Smooth muscle cell (in vitro differentiated cells): ENCODE data around the gene COPB2. TPM values are rescaled to one million over a fixed set of nuclear protein-coding genes. Genes with fewer than 3 reads are reported as not detected.
"Not testable (repeated sequence)": the region's sequence is repeated elsewhere in the genome, so short reads cannot be mapped to it uniquely, and the experiment has no call there.

ENCODE experiments used
- DNase-seq: peaks from one replicate; lab custom pipeline; 2025; ENCODE audit not compliant: unreplicated experiment; lab: John Stamatoyannopoulos, UW
- H2AFZ ChIP-seq: fragments of 200-600 bp; sonication (generic); 2 replicates; pipeline ENCODE4 v1.6.0; 2016; ENCODE audit warnings: antibody characterized with exemption, low read depth, mild to moderate bottlenecking
- H3F3A ChIP-seq: fragments of 200-600 bp; sonication (generic); 2 replicates; pipeline ENCODE4 v1.6.0; 2017; ENCODE audit warnings: antibody characterized with exemption, low read depth
- H3K27ac ChIP-seq: fragments of 200-600 bp; sonication (generic); 2 replicates; pipeline ENCODE4 v1.5.1; 2016; ENCODE audit warnings: low read depth, mild to moderate bottlenecking
- H3K27me3 ChIP-seq: fragments of 200-600 bp; sonication (generic); 2 replicates; pipeline ENCODE4 v1.6.1; 2016; ENCODE audit warnings: low read depth, mild to moderate bottlenecking
- H3K36me3 ChIP-seq: fragments of 200-600 bp; sonication (generic); 2 replicates; pipeline ENCODE4 v1.5.1; 2016; ENCODE audit warnings: low read depth
- H3K4me1 ChIP-seq: fragments of 200-600 bp; sonication (generic); 2 replicates; pipeline ENCODE4 v1.5.1; 2016; ENCODE audit warnings: low read depth
- H3K4me2 ChIP-seq: fragments of 200-600 bp; sonication (generic); 2 replicates; pipeline ENCODE4 v1.6.0; 2016; ENCODE audit warnings: mild to moderate bottlenecking
- H3K4me3 ChIP-seq: fragments of 200-600 bp; sonication (generic); 2 replicates; pipeline ENCODE4 v1.5.1; 2016; ENCODE audit warnings: mild to moderate bottlenecking
- H3K79me2 ChIP-seq: fragments of 200-600 bp; sonication (generic); 2 replicates; pipeline ENCODE4 v1.6.0; 2016; ENCODE audit warnings: low read depth, mild to moderate bottlenecking
- H3K9ac ChIP-seq: fragments of 200-600 bp; sonication (generic); 2 replicates; pipeline ENCODE4 v1.6.0; 2016; ENCODE audit warnings: low read depth
- H3K9me3 ChIP-seq: fragments of 200-600 bp; sonication (generic); replicated peaks from 2 replicates; pipeline ENCODE4 v1.5.1; 2016; ENCODE audit warnings: low read depth
- H4K20me1 ChIP-seq: fragments of 200-600 bp; sonication (generic); 2 replicates; pipeline ENCODE4 v1.6.0; 2016; ENCODE audit warnings: low read depth
- WGBS: methylation state at CpG from one replicate; pipeline ENCODE4 v1.1.7; 2016; ENCODE audit warnings: low lambda C conversion rate; 5-methylcytosine and 5-hydroxymethylcytosine counted together
- polyA plus RNA-seq: library from polyadenylated mRNA; unstranded; fragments of >200 nt; fragmentation: Nextera tagmentation; extraction: Ambion mirVana; gene quantifications from 2 replicates; pipeline ENCODE4 v1.2.1, GENCODE V29; 2016
- total RNA-seq: library from RNA; depleted of rRNA; stranded (reverse); fragments of >200 nt; gene quantifications from 2 replicates; pipeline ENCODE4 v1.2.3, GENCODE V29; 2014
- TF ChIP-seq, protein P1 (sequence below): fragments of 200-600 bp; sonication (generic); IDR thresholded peaks from 2 replicates; pipeline ENCODE4 v1.5.1; 2017; ENCODE audit warnings: borderline replicate concordance, mild to moderate bottlenecking, antibody characterized with exemption; ENCODE audit not compliant: insufficient read depth, poor library complexity, severe bottlenecking

Gene COPB2
- total and polyA plus RNA-seq, 2 experiments from 2014 or later = 157 to 194 TPM

- Histone ChIP-seq H3K79me2 (peaks cover 19% of the 10 kb centered on the region), H3F3A (no peaks in the 10 kb centered on the region), H3K36me3 (no peaks in the 10 kb centered on the region), H3K27ac (no peak overlapping the region), H3K9ac (no peak overlapping the region), H3K9me3 (no peaks in the 10 kb centered on the region), H3K27me3 (peaks cover 9% of the 10 kb centered on the region), H3K4me2 (no peak overlapping the region), H2AFZ (no peak overlapping the region), H3K4me1 (no peaks in the 10 kb centered on the region), H4K20me1 (peaks cover 7% of the 10 kb centered on the region), H3K4me3 (no peak overlapping the region)
- DNase-seq = no peak
- TF ChIP-seq, protein P1, sequence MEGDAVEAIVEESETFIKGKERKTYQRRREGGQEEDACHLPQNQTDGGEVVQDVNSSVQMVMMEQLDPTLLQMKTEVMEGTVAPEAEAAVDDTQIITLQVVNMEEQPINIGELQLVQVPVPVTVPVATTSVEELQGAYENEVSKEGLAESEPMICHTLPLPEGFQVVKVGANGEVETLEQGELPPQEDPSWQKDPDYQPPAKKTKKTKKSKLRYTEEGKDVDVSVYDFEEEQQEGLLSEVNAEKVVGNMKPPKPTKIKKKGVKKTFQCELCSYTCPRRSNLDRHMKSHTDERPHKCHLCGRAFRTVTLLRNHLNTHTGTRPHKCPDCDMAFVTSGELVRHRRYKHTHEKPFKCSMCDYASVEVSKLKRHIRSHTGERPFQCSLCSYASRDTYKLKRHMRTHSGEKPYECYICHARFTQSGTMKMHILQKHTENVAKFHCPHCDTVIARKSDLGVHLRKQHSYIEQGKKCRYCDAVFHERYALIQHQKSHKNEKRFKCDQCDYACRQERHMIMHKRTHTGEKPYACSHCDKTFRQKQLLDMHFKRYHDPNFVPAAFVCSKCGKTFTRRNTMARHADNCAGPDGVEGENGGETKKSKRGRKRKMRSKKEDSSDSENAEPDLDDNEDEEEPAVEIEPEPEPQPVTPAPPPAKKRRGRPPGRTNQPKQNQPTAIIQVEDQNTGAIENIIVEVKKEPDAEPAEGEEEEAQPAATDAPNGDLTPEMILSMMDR = no peak
Measured at GRCh38 chr3:139340784-139341183, 48.7 kb downstream of the COPB2 start.

DNA sequence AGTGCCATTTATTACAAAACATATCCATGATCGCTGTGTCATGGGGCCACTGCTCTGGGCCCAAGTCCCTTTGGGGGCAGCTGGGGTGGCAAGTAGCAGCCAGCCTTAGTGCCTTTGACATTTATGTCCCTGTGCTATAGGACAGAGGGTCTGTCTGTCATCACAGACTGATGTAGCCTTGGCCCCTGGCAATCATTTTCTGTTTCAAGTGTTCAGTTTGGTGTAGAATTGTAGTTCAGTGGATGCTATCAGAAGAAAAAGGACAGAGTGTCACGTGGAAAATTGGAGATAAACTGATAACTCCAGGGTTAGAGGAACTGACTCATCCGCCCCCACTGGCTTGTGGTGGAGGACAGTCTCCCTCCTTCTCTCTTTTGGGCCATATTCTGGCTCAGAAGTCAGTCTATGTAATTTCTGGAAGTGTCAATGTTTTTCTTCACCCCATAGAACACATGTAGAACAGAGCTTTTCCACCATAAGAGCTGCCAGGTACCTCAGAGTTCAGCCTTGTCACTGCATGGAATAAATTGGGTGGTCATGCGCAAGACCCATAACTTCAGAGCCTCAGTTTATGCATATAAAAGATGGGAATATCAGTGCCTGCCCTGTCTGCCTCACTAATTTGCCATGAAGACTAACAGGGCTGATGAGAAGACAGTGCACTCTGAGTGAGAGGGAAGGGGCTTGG is 50.1 kb downstream of the COPB2 start:
- peak overlapping the region; percentile 29 for H2AFZ ChIP-seq
- H3K4me1 ChIP-seq = no peaks in the 10 kb centered on the region
- 60% methylated on average over 4 of the region's 4 CpGs for WGBS
- TF ChIP-seq, protein P1 = no peak
- H3K9me3 ChIP-seq = no peaks in the 10 kb centered on the region
- H4K20me1 ChIP-seq = no peaks in the 10 kb centered on the region
- no peak for DNase-seq
- no peak overlapping the region for H3K27ac ChIP-seq
- peaks cover 5% of the 10 kb centered on the region for H3K79me2 ChIP-seq
- H3K4me3 ChIP-seq = no peak overlapping the region
- no peak overlapping the region for H3K4me2 ChIP-seq
- no peaks in the 10 kb centered on the region for H3K36me3 ChIP-seq
- H3K9ac ChIP-seq = no peak overlapping the region
- H3K27me3 ChIP-seq = peaks cover 9% of the 10 kb centered on the region
- H3F3A ChIP-seq = no peaks in the 10 kb centered on the region

- Histone ChIP-seq H2AFZ (no peak overlapping the region), H3K27me3 (peaks cover 9% of the 10 kb centered on the region), H3F3A (no peaks in the 10 kb centered on the region), H3K36me3 (no peaks in the 10 kb centered on the region), H3K4me1 (no peaks in the 10 kb centered on the region), H4K20me1 (no peaks in the 10 kb centered on the region), H3K79me2 (no peaks in the 10 kb centered on the region), H3K9ac (no peak overlapping the region), H3K27ac (no peak overlapping the region), H3K4me3 (no peak overlapping the region), H3K9me3 (no peaks in the 10 kb centered on the region), H3K4me2 (no peak overlapping the region)
- 95% methylated on average over 4 of the region's 4 CpGs for WGBS
- no peak for DNase-seq
- TF ChIP-seq, protein P1 = no peak
Measured at GRCh38 chr3:139338405-139338804, 51.0 kb downstream of the COPB2 start.

- WGBS = 58% methylated on average over 1 of the region's 1 CpG
- H3K27ac ChIP-seq, DNase-seq, H3K4me2 ChIP-seq, H3K4me3 ChIP-seq, H3K79me2 ChIP-seq, H3K9me3 ChIP-seq, H3K9ac ChIP-seq, H4K20me1 ChIP-seq, H2AFZ ChIP-seq, H3F3A ChIP-seq, H3K36me3 ChIP-seq, H3K4me1 ChIP-seq: not testable (repeated sequence)
- H3K27me3 ChIP-seq = peaks cover 40% of the 10 kb centered on the region
Measured at GRCh38 chr3:139334675-139335074, 54.8 kb downstream of the COPB2 start.
